Tracheal epithelial cell (primary cell): ENCODE results near the gene TMEM50B. TPM values are rescaled to one million over a fixed set of nuclear protein-coding genes. Genes with fewer than 3 reads are reported as not detected.

ENCODE experiments used
- total RNA-seq: library from RNA; depleted of rRNA; stranded (reverse); fragments of >200 nt; gene quantifications from 2 replicates; pipeline ENCODE4 v1.2.1, GENCODE V29; 2014

The TMEM50B gene
- 16.1 and 20.7 TPM in 2 replicates for total RNA-seq

DNA sequence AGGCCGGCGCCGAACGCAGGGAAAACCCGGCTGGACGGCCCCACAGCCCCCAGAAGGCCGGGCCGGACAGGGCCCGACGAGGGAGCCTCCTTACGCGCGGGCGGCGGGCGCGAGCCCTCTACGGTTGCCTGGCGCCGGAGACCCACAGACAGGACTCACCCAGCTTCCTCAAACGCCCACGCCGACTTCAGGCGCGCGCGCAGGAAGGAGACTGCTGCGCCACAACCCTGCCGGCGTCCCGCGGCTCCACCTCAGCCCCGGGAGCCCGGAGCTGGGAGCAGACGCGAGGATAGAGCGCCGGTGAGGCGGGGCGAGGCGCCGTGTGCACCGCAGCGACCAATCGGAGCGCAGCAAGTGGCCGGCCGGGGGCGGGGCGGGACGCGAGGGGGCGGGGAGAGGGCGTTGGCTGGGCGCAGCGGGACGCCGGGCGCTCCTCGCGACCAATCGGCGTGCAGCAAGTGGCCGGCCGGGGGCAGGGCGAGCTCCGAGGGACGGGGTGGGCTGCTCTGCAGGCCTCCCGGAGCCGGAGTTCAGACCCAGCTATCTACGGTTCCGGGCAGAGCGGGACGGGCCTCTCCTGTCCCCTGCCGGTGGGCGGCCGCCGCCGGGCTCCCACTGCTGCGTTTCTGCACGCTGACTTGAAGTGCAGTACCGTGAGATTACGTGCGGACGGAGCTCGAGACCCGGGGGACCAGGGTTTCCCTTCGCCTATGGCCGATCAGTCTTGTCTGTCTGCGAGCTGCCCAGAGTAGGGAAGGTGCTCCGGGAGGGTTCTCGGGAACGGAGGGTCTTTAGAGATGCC lies at the start of gene TMEM50B:
Gene TMEM50B, minus strand, starts transcription at position 296 of the 802 bp plus-strand sequence. CDS start 11,089 bp downstream, outside the sequence.

DNA sequence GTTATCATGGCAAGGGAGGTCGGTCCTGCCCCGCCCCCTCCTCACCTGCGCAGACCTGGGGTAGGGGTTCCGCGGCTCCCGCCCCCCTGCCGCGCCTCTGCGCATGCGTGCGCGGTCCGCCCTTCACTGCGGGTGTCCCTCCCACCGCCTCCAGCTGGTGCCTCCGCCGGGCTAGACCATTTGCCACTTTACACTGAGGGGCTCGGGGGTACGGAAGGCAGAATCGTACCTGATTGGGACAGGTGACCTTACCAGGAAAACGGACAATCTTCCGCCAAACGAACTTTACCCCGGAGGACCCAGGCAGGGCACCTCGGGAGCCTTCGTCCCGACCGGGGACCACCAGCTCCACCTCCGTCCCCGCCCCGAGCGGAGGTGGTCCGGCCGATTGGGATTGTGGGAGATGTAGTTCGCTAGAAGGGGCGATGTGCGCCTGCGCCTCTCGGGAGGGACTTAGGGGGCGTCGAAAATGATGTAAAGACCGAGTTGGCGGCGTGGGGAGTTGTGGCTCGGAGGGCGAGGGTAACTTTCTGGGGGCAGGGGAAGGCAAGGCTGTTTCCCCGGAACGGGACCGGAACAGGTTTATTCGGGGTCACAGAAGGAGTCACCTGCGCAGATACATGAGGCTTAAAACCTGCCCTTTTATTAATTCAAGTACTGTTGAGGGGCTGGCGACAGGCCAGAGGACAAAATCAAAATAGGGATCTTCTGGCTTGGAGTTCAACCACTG lies 11.8 kb upstream of the TMEM50B start, which contains the start of gene DNAJC28:
Gene DNAJC28, minus strand, starts transcription at position 344 of the 730 bp plus-strand sequence. CDS start 2,323 bp downstream, outside the sequence.

DNA sequence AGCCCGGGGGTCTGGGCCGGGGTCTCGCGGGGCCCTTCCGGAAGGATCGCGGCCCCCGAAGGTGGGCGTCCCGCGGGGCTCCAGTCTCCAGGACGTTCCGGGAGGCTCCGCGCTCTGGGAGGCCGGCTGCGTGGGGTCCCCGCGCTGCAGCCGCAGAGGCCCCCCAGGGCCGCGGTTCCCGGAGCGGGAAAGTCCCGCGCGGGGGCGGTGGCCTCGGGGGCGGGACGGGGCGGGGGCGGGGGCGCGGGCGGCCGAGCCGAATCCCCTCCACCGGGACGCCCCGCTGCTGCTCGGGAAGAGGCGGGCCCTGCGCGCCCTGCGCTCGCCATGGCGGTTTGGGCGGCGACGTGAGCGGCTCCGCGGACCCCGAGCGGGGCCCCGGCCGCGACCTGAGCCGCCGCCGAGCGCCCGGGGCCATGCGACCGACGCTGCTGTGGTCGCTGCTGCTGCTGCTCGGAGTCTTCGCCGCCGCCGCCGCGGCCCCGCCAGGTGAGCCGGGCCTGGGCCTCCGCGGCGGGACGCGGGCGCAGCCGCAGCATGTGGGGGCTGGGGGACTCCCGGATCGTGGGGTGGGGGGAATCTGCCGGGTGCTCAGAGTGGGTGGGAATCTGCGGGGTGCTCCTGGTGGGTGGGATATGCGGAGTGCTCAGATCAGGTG lies 76.5 kb downstream of the TMEM50B start, which contains the start of gene IFNGR2:
Gene IFNGR2, plus strand, starts transcription at position 286 of the 658 bp plus-strand sequence. Its CDS starts 131 bp downstream, at position 417.

Other genes with a start within 250 kb of the TMEM50B start
- 29.6 and 31.1 TPM in 2 replicates for gene IL10RB, start 213.6 kb downstream of the TMEM50B start, total RNA-seq
- gene IFNAR1, start 155.0 kb downstream of the TMEM50B start, total RNA-seq: 10.1 and 11.1 TPM in 2 replicates
- gene IFNGR2, start 76.6 kb downstream of the TMEM50B start, total RNA-seq: 72.7 and 117 TPM in 2 replicates
- gene DNAJC28, start 11.7 kb upstream of the TMEM50B start, total RNA-seq: 0.85 and 1.4 TPM in 2 replicates
- gene GART, start 62.1 kb upstream of the TMEM50B start, total RNA-seq: 91.6 and 108 TPM in 2 replicates
- 120 and 141 TPM in 2 replicates for gene SON, start 63.1 kb upstream of the TMEM50B start, total RNA-seq
- gene DONSON, start 108.7 kb upstream of the TMEM50B start, total RNA-seq: 4.0 and 10.8 TPM in 2 replicates
- 10.8 and 15.1 TPM in 2 replicates for gene CRYZL1, start 161.8 kb upstream of the TMEM50B start, total RNA-seq
- gene ITSN1, start 162.5 kb upstream of the TMEM50B start, total RNA-seq: 12.5 and 15.8 TPM in 2 replicates